Adrenal gland (tissue), 12 donors: ENCODE results near the gene IFNA7. TPM values are rescaled to one million over a fixed set of nuclear protein-coding genes. Genes with fewer than 3 reads are reported as not detected.
A peak's percentile ranks its signal among the peaks of the same experiment; 100 is the strongest.
"Not testable (repeated sequence)": the region's sequence is repeated elsewhere in the genome, so short reads cannot be mapped to it uniquely, and the experiment has no call there.

ENCODE experiments used
- DNase-seq, 7 donors: peaks; one replicate each; pipeline ENCODE4 v3.0.0-alpha.2; 2019 to 2020
- H3K27ac ChIP-seq, 5 donors: fragments of 200-600 bp; sonication (generic) in 4 of 5; 1 replicate in 3 of 5; 2 replicates in 2 of 5; pipeline versions ENCODE4 v1.5.1 to v1.8.0; 2016 to 2020; ENCODE audit warnings: mild to moderate bottlenecking in 1 of 5
- H3K27me3 ChIP-seq: fragments of 200-600 bp; 2 replicates; pipeline ENCODE4 v1.8.0; 2021
- H3K36me3 ChIP-seq, 2 donors: fragments of 200-600 bp; replicated peaks in 1 of 2; 1 replicate in 1 of 2; 2 replicates in 1 of 2; pipeline versions ENCODE4 v1.5.1 to v1.8.0; 2018 to 2022
- H3K4me1 ChIP-seq, 2 donors: fragments of 200-600 bp; replicated peaks in 1 of 2; 1 replicate in 1 of 2; 2 replicates in 1 of 2; pipeline versions ENCODE4 v1.5.1 to v1.8.0; 2018 to 2021
- H3K4me3 ChIP-seq, 4 donors: fragments of 200-600 bp; sonication (generic) in 3 of 4; one replicate each; pipeline ENCODE4 v1.5.1; 2016 to 2018
- H3K9me3 ChIP-seq, 3 donors: fragments of 200-600 bp; sonication (generic) in 1 of 3; replicated peaks in 1 of 3; 1 replicate in 2 of 3; 2 replicates in 1 of 3; pipeline versions ENCODE4 v1.5.1 to v1.8.0; 2016 to 2021
- POLR2A ChIP-seq, 2 donors: fragments of 450-650 bp; IDR thresholded peaks; one replicate each; pipeline ENCODE4 v1.6.1; 2017; ENCODE audit warnings: antibody characterized with exemption in 2 of 2, mild to moderate bottlenecking in 2 of 2, moderate library complexity in 1 of 2
- WGBS, 4 donors: extraction: QIAGEN DNeasy Blood & Tissue Kit in 2 of 4; methylation state at CpG; one replicate each; pipeline versions ENCODE4 v1.1.5 to v1.1.7; 2013 to 2017; 5-methylcytosine and 5-hydroxymethylcytosine counted together
- intact Hi-C, 2 donors: fragments of 100-400 bp; cut with DNase I; formaldehyde crosslinking; loops; one replicate each; pipeline versions ENCODE4 v1.14.1 to v1.15.0; 2022 to 2023
- polyA plus RNA-seq, 3 donors: library from polyadenylated mRNA; stranded (reverse); fragments of 200-250 nt in 2 of 3; fragments of 350-450 nt in 1 of 3; fragmentation: Illumina TruSeq in 1 of 3; extraction: RNeasy Lipid Tissue Mini Kit (QIAGEN cat#74804) in 1 of 3; gene quantifications; one replicate each; pipeline ENCODE4 v1.2.3, GENCODE V29; 2013 to 2014
- total RNA-seq, 9 donors: library from RNA; depleted of rRNA in 4 of 9; stranded (reverse); fragments of >200 nt in 4 of 9; fragments of 120-200 nt in 1 of 9; fragmentation: NEBNext Ultra II Directional in 1 of 9; extraction: Animal tissue kit (Norgen Biotek cat#: 25700) in 1 of 9; gene quantifications; one replicate each; pipeline versions ENCODE4 v1.1.0 to v1.2.4, GENCODE V29; 2013 to 2023
- TF ChIP-seq, protein P1 (sequence below), 6 experiments: fragments of 450-650 bp in 4 of 6; fragments of 200-600 bp in 2 of 6; sonication (generic) in 1 of 6; IDR thresholded peaks; 1 replicate in 5 of 6; 2 replicates in 1 of 6; pipeline versions ENCODE4 v1.5.1 to v1.8.0; 2016 to 2021; ENCODE audit warnings: antibody characterized with exemption in 6 of 6, mild to moderate bottlenecking in 2 of 6, moderate library complexity in 1 of 6
- donor health status: healthy with polysubstance abuse.
- donor health status: Bipolar disorder and iron deficiency.
- donor health status: DM: yes; HTN: yes; CAD: no.
- donor health status: DM: no; HTN: no; CAD: no.
- donor health status: DM: no; HTN: no; CAD: no.
- donor health status: DM: yes; HTN: yes; CAD: no.

IFNA7 gene
- total and polyA plus RNA-seq, 12 donors, result not detected

DNA sequence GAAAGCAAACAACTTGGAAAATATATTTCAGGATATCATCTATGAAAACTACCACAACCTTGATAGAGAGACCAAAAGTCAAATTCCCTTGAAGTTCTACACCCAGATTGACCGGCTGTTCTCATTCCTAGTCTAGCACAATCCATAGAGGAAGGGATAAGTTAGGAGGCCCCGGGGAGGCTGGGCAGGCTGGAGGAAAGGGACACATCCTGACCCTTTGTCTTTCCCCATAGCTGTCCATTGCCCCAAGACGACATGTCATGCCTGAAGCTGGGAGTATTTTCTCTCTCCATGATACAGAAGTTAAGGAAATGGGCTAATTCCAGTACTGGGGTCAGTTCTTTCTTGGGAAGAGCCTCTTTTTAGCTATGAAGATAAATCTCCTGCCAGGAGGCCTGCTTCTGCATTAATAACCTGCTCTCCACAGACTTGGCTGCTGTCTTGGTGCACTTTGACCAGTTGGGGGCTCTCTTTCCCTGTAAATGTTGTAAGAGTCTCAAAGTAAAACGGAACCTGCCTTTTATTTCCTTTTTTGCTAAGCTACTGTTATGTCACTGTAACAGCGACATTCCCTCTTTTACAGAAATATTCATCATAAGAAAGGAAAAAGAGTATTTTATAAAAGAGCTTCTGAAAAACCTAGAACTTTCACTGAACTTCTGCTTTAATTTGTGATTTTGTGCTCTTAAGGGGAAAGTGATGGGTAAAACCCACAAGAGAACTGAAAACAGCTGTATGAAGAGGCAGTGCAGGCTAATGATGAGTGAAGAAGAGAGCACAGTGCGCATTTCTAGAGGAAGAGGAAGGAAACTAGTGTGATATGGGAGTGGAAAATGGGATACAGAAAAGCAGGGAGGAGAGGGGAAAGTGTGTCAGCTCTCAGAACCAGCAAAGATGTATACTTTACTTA is 6.9 kb downstream of the IFNA7 start:
- DNase-seq, result peak in 6 of 7 donors; percentile 12 to 59 (median 28)

GRCh38 chr9:21187487-21187886 is 14.5 kb downstream of the IFNA7 start, which contains the start of gene IFNA4:
Gene IFNA4, minus strand, starts transcription at chr9:21187587. Its CDS starts 56 bp downstream, at chr9:21187531.
- H3K27ac ChIP-seq, DNase-seq, intact Hi-C loops, H3K27me3 ChIP-seq, H3K4me3 ChIP-seq, H3K9me3 ChIP-seq, H3K4me1 ChIP-seq, H3K36me3 ChIP-seq: not testable (repeated sequence)
- 64 to 85% (median 79%) methylated on average over 2 to 3 of the region's 3 CpGs for WGBS, 4 donors

More for the DNA sequence above, 6.9 kb downstream of the IFNA7 start:
- H3K36me3 ChIP-seq, H3K4me1 ChIP-seq, H3K27ac ChIP-seq, H3K27me3 ChIP-seq, intact Hi-C loops, H3K4me3 ChIP-seq, H3K9me3 ChIP-seq: not testable (repeated sequence)
- TF ChIP-seq, protein P1, sequence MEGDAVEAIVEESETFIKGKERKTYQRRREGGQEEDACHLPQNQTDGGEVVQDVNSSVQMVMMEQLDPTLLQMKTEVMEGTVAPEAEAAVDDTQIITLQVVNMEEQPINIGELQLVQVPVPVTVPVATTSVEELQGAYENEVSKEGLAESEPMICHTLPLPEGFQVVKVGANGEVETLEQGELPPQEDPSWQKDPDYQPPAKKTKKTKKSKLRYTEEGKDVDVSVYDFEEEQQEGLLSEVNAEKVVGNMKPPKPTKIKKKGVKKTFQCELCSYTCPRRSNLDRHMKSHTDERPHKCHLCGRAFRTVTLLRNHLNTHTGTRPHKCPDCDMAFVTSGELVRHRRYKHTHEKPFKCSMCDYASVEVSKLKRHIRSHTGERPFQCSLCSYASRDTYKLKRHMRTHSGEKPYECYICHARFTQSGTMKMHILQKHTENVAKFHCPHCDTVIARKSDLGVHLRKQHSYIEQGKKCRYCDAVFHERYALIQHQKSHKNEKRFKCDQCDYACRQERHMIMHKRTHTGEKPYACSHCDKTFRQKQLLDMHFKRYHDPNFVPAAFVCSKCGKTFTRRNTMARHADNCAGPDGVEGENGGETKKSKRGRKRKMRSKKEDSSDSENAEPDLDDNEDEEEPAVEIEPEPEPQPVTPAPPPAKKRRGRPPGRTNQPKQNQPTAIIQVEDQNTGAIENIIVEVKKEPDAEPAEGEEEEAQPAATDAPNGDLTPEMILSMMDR (IDR thresholded peaks at IDR 0.05), result peak; percentile 25 to 48 (median 40)
- WGBS, 4 donors, result 33 to 36% (median 35%) methylated on average over 6 of the region's 6 CpGs

GRCh38 chr9:21182810-21183736 is 18.9 kb downstream of the IFNA7 start:
- intact Hi-C loops, H3K4me1 ChIP-seq, H3K27ac ChIP-seq, H3K27me3 ChIP-seq, H3K9me3 ChIP-seq, H3K4me3 ChIP-seq, H3K36me3 ChIP-seq: not testable (repeated sequence)
- DNase-seq, result peak in 3 of 7 donors; percentile 7 to 30 (median 16)
- 34 to 42% (median 38%) methylated on average over 4 of the region's 4 CpGs for WGBS, 4 donors
- TF ChIP-seq, protein P1 (IDR thresholded peaks at IDR 0.05), result peak in 2 of 6 experiments; percentile 35 to 42

- TF ChIP-seq, protein P1 (IDR thresholded peaks at IDR 0.05), result no peak
- no peak for TF ChIP-seq POLR2A (IDR thresholded peaks at IDR 0.05)
- DNase-seq, result no peak
- 84 to 88% (median 85%) methylated on average over 2 of the region's 2 CpGs for WGBS, 4 donors
- Histone ChIP-seq H3K4me1 (no peaks in the 10 kb centered on the region), H3K27me3 (no peaks in the 10 kb centered on the region), H3K4me3 (no peak overlapping the region), H3K9me3 (no peaks in the 10 kb centered on the region), H3K36me3 (no peaks in the 10 kb centered on the region), H3K27ac (no peak overlapping the region)
- intact Hi-C loops, result no loop called here
These were observed 27.3 kb downstream of the IFNA7 start for GRCh38 chr9:21174671-21175070.
